GM12878 (cell line): ENCODE measurements around the gene SLC7A10. TPM values are rescaled to one million over a fixed set of nuclear protein-coding genes. Genes with fewer than 3 reads are reported as not detected.

Source experiments
- ATAC-seq: fragments of 200-7000 bp; cut with Tn5 transposase; 3 replicates; pipeline ENCODE4 v1.9.1; 2020; ENCODE audit warnings: mild to moderate bottlenecking, moderate library complexity
- BruUV-seq: library from RNA; stranded (reverse); fragments of 400-500 nt; replicated peaks from 2 replicates; lab custom pipeline; 2021; lab: Mats Ljungman, UMichigan
- CTCF ChIA-PET: fragments of 300-600 bp; sonication (Branson Sonifier 250); formaldehyde crosslinking; extraction: SDS; loops from one replicate; lab custom pipeline; 2021; ENCODE audit warnings: inconsistent platforms; lab: Yijun Ruan, JAX
- POLR2A ChIA-PET: fragments of 350-600 bp; formaldehyde crosslinking; extraction: SDS; loops from one replicate; lab custom pipeline; 2021; ENCODE audit warnings: inconsistent platforms; lab: Charles Lee
- RAD21 ChIA-PET: fragments of 300-600 bp; sonication (Branson Sonifier 250); formaldehyde crosslinking; loops from one replicate; lab custom pipeline; 2023; ENCODE audit warnings: antibody characterized with exemption; ENCODE audit not compliant: unreplicated experiment; lab: Charles Lee
- SMC1A ChIA-PET: fragments of 300-600 bp; sonication (Branson Sonifier 250); formaldehyde crosslinking; loops from one replicate; lab custom pipeline; 2023; ENCODE audit not compliant: unreplicated experiment, uncharacterized antibody; lab: Charles Lee
- DNase-seq: peaks from one replicate; pipeline ENCODE4 v3.0.0-alpha.2; 2011; ENCODE audit warnings: low read depth, low spot score
- FAIRE-seq: peaks from 3 replicates; lab custom pipeline; 2011; peaks lifted over from hg19 to GRCh38; lab: Jason Lieb, UNC
- H2AFZ ChIP-seq: 2 replicates; pipeline ENCODE4 v1.6.0; 2011; ENCODE audit warnings: low read depth, low read length, control low read depth; ENCODE audit not compliant: control insufficient read depth
- H3K27ac ChIP-seq: 2 replicates; pipeline ENCODE4 v1.5.1; 2011; ENCODE audit warnings: control low read depth; ENCODE audit not compliant: control insufficient read depth, insufficient read depth
- H3K27me3 ChIP-seq, 2 experiments: replicated peaks in 1 of 2; 2 replicates each; pipeline versions ENCODE4 v1.6.0 to v1.6.1; 2011; ENCODE audit warnings: low read length in 1 of 2; ENCODE audit not compliant: control insufficient read depth in 2 of 2, insufficient read depth in 2 of 2
- H3K36me3 ChIP-seq, 2 experiments: 2 replicates each; pipeline ENCODE4 v1.5.1; 2011; ENCODE audit warnings: low read length in 1 of 2; ENCODE audit not compliant: control insufficient read depth in 2 of 2, insufficient read depth in 2 of 2
- H3K4me1 ChIP-seq: 2 replicates; pipeline ENCODE4 v1.6.1; 2011; ENCODE audit warnings: mild to moderate bottlenecking, low read length, moderate library complexity, mixed read lengths; ENCODE audit not compliant: control insufficient read depth, insufficient read depth
- H3K4me2 ChIP-seq: 2 replicates; pipeline ENCODE4 v1.6.0; 2011; ENCODE audit warnings: control low read depth; ENCODE audit not compliant: control insufficient read depth, insufficient read depth
- H3K4me3 ChIP-seq: fragments of 200-600 bp; sonication (generic); 2 replicates; pipeline ENCODE4 v1.5.1; 2016
- H3K79me2 ChIP-seq: 2 replicates; pipeline ENCODE4 v1.6.0; 2011; ENCODE audit warnings: low read length; ENCODE audit not compliant: control insufficient read depth, insufficient read depth
- H3K9ac ChIP-seq: 2 replicates; pipeline ENCODE4 v1.8.0; 2011; ENCODE audit warnings: low read length, control low read depth, mixed read lengths; ENCODE audit not compliant: control insufficient read depth, insufficient read depth
- H3K9me3 ChIP-seq: replicated peaks from 3 replicates; pipeline ENCODE4 v1.5.1; 2011; ENCODE audit warnings: mild to moderate bottlenecking, low read length; ENCODE audit not compliant: control insufficient read depth, insufficient read depth
- H4K20me1 ChIP-seq: 2 replicates; pipeline ENCODE4 v1.6.0; 2011; ENCODE audit not compliant: control insufficient read depth, insufficient read depth
- CBX5 ChIP-seq: sonication (generic); IDR thresholded peaks from 2 replicates; pipeline ENCODE4 v1.6.1; 2016; ENCODE audit warnings: low read depth, moderate library complexity, mild to moderate bottlenecking, inconsistent platforms
- IRF5 ChIP-seq: fragments of 450-650 bp; IDR thresholded peaks from 2 replicates; pipeline ENCODE4 v1.6.1; 2017; ENCODE audit warnings: borderline replicate concordance
- NFIC ChIP-seq: IDR thresholded peaks from 2 replicates; pipeline ENCODE4 v1.6.1; 2012; ENCODE audit warnings: low read depth, mild to moderate bottlenecking, inconsistent platforms, low read length, moderate library complexity
- NR2C1 ChIP-seq: fragments of 450-650 bp; IDR thresholded peaks from 2 replicates; pipeline ENCODE4 v1.6.1; 2017; ENCODE audit warnings: antibody characterized with exemption, mild to moderate bottlenecking, moderate library complexity
- PBX3 ChIP-seq: IDR thresholded peaks from 2 replicates; pipeline ENCODE4 v1.6.1; 2011; ENCODE audit warnings: mild to moderate bottlenecking, low read depth, low read length, moderate library complexity; ENCODE audit not compliant: insufficient replicate concordance
- ZBED1 ChIP-seq: IDR thresholded peaks from 2 replicates; pipeline ENCODE4 v1.6.1; 2016; ENCODE audit warnings: borderline replicate concordance
- WGBS: methylation state at CpG from one replicate; pipeline ENCODE4 v1.1.6; 2016; ENCODE audit warnings: low lambda C conversion rate; ENCODE audit not compliant: insufficient replicate concordance, insufficient coverage; ENCODE audit errors: missing lambda C conversion rate; 5-methylcytosine and 5-hydroxymethylcytosine counted together
- in situ Hi-C: fragments of 300-500 bp; cut with MboI; formaldehyde crosslinking; loops from 9 replicates; pipeline ENCODE4 v1.14.3; 2018; ENCODE audit warnings: mixed read lengths
- intact Hi-C: fragments of 100-400 bp; cut with micrococcal nuclease; formaldehyde crosslinking; loops from one replicate; pipeline ENCODE4 v1.14.2; 2022; ENCODE audit not compliant: unreplicated experiment
- polyA plus RNA-seq, 11 experiments: library from polyadenylated mRNA; depleted of rRNA in 4 of 11; unstranded in 6 of 11; stranded (reverse) in 5 of 11; fragments of >200 nt; fragmentation: Nextera tagmentation in 4 of 11; fragmentation: Illumina TruSeq in 1 of 11; extraction: Ambion mirVana in 4 of 11; extraction: Trizol in 1 of 11; gene quantifications; 1 replicate in 1 of 11; 2 replicates in 10 of 11; pipeline versions ENCODE4 v1.2.1 to v1.2.3, GENCODE V29; 2011 to 2016; ENCODE audit warnings: inconsistent platforms in 2 of 11, missing spikeins in 2 of 11, low read depth in 1 of 11
- total RNA-seq, 4 experiments: library from RNA; depleted of rRNA in 3 of 4; stranded (reverse); fragments of >200 nt in 3 of 4; fragmentation: Illumina TruSeq in 1 of 4; extraction: Trizol in 1 of 4; gene quantifications; 2 replicates each; pipeline versions ENCODE4 v1.2.1 to v1.2.3, GENCODE V29; 2013 to 2021
- TF ChIP-seq, protein P1 (sequence below): fragments of 450-650 bp; IDR thresholded peaks from 2 replicates; pipeline ENCODE4 v1.6.1; 2016; ENCODE audit warnings: mild to moderate bottlenecking

SLC7A10 gene
- total and polyA plus RNA-seq, 10 of the 15 experiments (the other 5 are each of a cell fraction or from before 2014, with no cell fraction given) = not detected

DNA sequence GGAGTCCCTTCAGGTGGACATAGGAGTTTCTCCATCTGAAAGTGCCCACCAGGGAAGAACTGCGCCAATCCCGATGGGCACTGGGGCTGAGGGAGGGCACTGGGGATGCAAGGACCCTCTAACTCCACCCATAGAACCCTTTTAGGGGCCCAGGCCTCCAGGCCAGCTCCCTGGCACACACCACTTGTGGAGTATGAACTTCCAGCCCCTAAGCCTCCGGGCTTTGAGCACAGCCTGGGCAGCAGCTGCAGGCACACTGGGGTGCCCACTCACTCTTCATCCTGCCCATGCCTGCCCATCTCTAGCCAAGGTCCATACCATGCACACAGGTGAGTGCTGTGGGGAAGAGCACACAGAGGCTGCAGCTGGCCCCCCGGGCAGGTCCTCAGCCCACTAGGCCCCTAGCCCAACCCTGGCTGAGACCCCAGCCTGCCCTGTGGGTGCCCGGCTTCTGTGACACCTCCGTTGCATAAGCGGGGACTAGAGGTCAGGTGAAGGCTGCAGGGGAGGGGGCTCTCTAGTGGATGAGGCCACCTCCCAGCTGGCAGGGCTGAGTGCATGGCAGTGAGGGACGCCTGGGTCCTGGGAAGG, 14.6 kb upstream of the SLC7A10 start (continued):
- TF ChIP-seq PBX3 (no peak), CBX5 (no peak), NR2C1 (no peak), IRF5 (no peak)
- TF ChIP-seq, protein P1, sequence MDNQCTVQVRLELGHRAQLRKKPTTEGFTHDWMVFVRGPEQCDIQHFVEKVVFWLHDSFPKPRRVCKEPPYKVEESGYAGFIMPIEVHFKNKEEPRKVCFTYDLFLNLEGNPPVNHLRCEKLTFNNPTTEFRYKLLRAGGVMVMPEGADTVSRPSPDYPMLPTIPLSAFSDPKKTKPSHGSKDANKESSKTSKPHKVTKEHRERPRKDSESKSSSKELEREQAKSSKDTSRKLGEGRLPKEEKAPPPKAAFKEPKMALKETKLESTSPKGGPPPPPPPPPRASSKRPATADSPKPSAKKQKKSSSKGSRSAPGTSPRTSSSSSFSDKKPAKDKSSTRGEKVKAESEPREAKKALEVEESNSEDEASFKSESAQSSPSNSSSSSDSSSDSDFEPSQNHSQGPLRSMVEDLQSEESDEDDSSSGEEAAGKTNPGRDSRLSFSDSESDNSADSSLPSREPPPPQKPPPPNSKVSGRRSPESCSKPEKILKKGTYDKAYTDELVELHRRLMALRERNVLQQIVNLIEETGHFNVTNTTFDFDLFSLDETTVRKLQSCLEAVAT = no peak
- TF ChIP-seq, all 136 proteins: peak for 0

GRCh38 chr19:33239223-33239975, 13.7 kb upstream of the SLC7A10 start:
- SMC1A ChIA-PET = no interaction called here
- Histone ChIP-seq H3K27ac (no peak overlapping the region), H3K4me3 (no peak overlapping the region), H3K9ac (no peak overlapping the region), H3K9me3 (no peaks in the 10 kb centered on the region), H3K4me2 (no peak overlapping the region), H3K27me3 (peaks cover 0 to 3% of the 10 kb centered on the region in 2 experiments; a peak in 1 of 4 replicates), H3K4me1 (peaks cover 11% of the 10 kb centered on the region), H3K36me3 (no peaks in the 10 kb centered on the region), H4K20me1 (no peaks in the 10 kb centered on the region), H3K79me2 (no peaks in the 10 kb centered on the region), H2AFZ (no peak overlapping the region)
- TF ChIP-seq NFIC = no peak
- TF ChIP-seq ZBED1 = no peak
- in situ Hi-C loops = loop anchor here (5.0 to 25.0 kb wide), 3 partner anchors 97 to 523 kb away; no protein-coding TSS in a partner anchor
- DNase-seq (no peak), ATAC-seq (no peak), FAIRE-seq (no peak)
- no TSS peak for BruUV-seq
- RAD21 ChIA-PET = no interaction called here
- CTCF ChIA-PET = interaction anchor here (0.5 to 1.6 kb wide), 2 partner anchors 73 to 167 kb away, joined by 3 to 5 read pairs; no protein-coding TSS in a partner anchor
- 40% methylated on average over 9 of the region's 10 CpGs for WGBS
- POLR2A ChIA-PET = no interaction called here
- intact Hi-C loops = loop anchor here (5.0 kb wide), 1 partner anchor 533 kb away; no protein-coding TSS in a partner anchor
